Measurements from ENCODE around the gene SRP14. TPM values are rescaled to one million over a fixed set of nuclear protein-coding genes. Genes with fewer than 3 reads are reported as not detected.

Gene SRP14
- total and polyA plus RNA-seq, 9 of the 15 experiments (the other 6 are each of a cell fraction or from before 2014, with no cell fraction given), result 161 to 1,097 (median 402) TPM

DNA sequence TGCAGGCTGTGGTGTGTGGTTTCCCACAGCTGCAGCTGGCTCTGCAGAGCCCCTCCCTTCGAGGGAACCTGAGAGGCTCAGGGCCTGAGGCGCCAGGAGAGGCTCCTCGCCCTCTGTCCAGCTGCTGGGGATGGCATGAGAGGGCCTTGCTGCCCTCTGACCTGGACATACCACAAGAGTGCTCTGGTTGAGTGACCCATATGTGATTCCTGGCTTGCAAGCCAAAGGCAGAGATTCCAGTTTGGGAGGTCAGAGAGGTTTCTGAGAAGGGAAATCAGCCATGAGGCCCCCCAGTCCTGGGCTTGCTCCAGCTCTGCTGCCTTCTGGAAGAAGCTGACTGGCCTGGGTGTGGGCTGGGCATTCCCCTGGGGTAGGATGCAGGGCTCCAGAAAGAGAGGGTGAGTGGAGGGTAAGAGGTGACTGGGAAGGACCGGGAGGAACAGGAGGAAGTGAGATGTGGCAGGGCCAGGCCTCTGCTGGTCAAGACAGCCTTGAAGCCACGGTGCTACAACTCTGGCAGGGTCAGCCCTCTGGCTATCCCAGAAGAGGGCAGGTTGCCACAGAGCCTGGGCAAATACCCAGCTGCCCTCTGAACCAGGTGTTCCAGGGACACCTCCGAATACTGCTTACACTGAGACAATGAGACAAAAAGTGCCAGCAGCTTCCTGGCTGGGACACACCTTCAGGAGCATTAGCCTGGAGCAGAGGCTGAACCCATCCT lies 16.0 kb upstream of the SRP14 start:
- peak overlapping the region in 1 of 2 experiments; percentile 79; a peak in 2 of 4 replicates for H3K9ac ChIP-seq (ENCODE audit: insufficient read depth in 1 of 2, low read depth in 2 of 2, low read length in 2 of 2)
- no peak overlapping the region for H3K27ac ChIP-seq (ENCODE audit: extremely low read depth, low read depth, low read length)
- 45% methylated on average over 5 of the region's 6 CpGs for WGBS (ENCODE audit: insufficient coverage, low coverage, missing lambda C conversion rate)
- H3K4me3 ChIP-seq, result no peak overlapping the region
- DNase-seq (ENCODE audit: extremely low read depth in 1 of 4, low spot score in 3 of 4) (no peak), ATAC-seq (no peak), FAIRE-seq (no peak)
- no peaks in the 10 kb centered on the region for H3K9me1 ChIP-seq (ENCODE audit: control insufficient read depth, insufficient read depth, low read length)
- peaks cover 0 to 13% of the 10 kb centered on the region in 2 experiments; a peak in 3 of 5 replicates for H3K4me1 ChIP-seq (replicated peaks in 1 of 2; ENCODE audit: control insufficient read depth in 2 of 2, insufficient read depth in 2 of 2, low read length in 2 of 2)
- H3K36me3 ChIP-seq (ENCODE audit: control insufficient read depth, insufficient read depth, low read length), result no peaks in the 10 kb centered on the region
- CTCF ChIA-PET (ENCODE audit: low intra/inter-chr PET ratio), result no interaction called here
- H3K9me3 ChIP-seq (replicated peaks; ENCODE audit: control insufficient read depth, insufficient read depth, low read depth, low read length), result no peaks in the 10 kb centered on the region
- no peaks in the 10 kb centered on the region for H3K79me2 ChIP-seq (ENCODE audit: control insufficient read depth, insufficient read depth, low read length)
- in situ Hi-C loops (cut with MboI), result loop anchor here (5.0 to 10.0 kb wide), 2 partner anchors 97 to 370 kb away; no protein-coding TSS in a partner anchor
- H2AFZ ChIP-seq (ENCODE audit: low read depth, low read length), result no peak overlapping the region
- TF ChIP-seq, protein P1, sequence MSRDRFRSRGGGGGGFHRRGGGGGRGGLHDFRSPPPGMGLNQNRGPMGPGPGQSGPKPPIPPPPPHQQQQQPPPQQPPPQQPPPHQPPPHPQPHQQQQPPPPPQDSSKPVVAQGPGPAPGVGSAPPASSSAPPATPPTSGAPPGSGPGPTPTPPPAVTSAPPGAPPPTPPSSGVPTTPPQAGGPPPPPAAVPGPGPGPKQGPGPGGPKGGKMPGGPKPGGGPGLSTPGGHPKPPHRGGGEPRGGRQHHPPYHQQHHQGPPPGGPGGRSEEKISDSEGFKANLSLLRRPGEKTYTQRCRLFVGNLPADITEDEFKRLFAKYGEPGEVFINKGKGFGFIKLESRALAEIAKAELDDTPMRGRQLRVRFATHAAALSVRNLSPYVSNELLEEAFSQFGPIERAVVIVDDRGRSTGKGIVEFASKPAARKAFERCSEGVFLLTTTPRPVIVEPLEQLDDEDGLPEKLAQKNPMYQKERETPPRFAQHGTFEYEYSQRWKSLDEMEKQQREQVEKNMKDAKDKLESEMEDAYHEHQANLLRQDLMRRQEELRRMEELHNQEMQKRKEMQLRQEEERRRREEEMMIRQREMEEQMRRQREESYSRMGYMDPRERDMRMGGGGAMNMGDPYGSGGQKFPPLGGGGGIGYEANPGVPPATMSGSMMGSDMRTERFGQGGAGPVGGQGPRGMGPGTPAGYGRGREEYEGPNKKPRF (IDR thresholded peaks at IDR 0.05; ENCODE audit: low read depth, low read length), result no peak
- TF ChIP-seq, protein P2, sequence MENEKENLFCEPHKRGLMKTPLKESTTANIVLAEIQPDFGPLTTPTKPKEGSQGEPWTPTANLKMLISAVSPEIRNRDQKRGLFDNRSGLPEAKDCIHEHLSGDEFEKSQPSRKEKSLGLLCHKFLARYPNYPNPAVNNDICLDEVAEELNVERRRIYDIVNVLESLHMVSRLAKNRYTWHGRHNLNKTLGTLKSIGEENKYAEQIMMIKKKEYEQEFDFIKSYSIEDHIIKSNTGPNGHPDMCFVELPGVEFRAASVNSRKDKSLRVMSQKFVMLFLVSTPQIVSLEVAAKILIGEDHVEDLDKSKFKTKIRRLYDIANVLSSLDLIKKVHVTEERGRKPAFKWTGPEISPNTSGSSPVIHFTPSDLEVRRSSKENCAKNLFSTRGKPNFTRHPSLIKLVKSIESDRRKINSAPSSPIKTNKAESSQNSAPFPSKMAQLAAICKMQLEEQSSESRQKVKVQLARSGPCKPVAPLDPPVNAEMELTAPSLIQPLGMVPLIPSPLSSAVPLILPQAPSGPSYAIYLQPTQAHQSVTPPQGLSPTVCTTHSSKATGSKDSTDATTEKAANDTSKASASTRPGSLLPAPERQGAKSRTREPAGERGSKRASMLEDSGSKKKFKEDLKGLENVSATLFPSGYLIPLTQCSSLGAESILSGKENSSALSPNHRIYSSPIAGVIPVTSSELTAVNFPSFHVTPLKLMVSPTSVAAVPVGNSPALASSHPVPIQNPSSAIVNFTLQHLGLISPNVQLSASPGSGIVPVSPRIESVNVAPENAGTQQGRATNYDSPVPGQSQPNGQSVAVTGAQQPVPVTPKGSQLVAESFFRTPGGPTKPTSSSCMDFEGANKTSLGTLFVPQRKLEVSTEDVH (IDR thresholded peaks at IDR 0.05; ENCODE audit: low read depth, partially characterized antibody), result no peak
- TF ChIP-seq NONO (IDR thresholded peaks at IDR 0.05; ENCODE audit: low read depth in 2 of 2, low read length in 1 of 2), result no peak
- TF ChIP-seq, protein P3, sequence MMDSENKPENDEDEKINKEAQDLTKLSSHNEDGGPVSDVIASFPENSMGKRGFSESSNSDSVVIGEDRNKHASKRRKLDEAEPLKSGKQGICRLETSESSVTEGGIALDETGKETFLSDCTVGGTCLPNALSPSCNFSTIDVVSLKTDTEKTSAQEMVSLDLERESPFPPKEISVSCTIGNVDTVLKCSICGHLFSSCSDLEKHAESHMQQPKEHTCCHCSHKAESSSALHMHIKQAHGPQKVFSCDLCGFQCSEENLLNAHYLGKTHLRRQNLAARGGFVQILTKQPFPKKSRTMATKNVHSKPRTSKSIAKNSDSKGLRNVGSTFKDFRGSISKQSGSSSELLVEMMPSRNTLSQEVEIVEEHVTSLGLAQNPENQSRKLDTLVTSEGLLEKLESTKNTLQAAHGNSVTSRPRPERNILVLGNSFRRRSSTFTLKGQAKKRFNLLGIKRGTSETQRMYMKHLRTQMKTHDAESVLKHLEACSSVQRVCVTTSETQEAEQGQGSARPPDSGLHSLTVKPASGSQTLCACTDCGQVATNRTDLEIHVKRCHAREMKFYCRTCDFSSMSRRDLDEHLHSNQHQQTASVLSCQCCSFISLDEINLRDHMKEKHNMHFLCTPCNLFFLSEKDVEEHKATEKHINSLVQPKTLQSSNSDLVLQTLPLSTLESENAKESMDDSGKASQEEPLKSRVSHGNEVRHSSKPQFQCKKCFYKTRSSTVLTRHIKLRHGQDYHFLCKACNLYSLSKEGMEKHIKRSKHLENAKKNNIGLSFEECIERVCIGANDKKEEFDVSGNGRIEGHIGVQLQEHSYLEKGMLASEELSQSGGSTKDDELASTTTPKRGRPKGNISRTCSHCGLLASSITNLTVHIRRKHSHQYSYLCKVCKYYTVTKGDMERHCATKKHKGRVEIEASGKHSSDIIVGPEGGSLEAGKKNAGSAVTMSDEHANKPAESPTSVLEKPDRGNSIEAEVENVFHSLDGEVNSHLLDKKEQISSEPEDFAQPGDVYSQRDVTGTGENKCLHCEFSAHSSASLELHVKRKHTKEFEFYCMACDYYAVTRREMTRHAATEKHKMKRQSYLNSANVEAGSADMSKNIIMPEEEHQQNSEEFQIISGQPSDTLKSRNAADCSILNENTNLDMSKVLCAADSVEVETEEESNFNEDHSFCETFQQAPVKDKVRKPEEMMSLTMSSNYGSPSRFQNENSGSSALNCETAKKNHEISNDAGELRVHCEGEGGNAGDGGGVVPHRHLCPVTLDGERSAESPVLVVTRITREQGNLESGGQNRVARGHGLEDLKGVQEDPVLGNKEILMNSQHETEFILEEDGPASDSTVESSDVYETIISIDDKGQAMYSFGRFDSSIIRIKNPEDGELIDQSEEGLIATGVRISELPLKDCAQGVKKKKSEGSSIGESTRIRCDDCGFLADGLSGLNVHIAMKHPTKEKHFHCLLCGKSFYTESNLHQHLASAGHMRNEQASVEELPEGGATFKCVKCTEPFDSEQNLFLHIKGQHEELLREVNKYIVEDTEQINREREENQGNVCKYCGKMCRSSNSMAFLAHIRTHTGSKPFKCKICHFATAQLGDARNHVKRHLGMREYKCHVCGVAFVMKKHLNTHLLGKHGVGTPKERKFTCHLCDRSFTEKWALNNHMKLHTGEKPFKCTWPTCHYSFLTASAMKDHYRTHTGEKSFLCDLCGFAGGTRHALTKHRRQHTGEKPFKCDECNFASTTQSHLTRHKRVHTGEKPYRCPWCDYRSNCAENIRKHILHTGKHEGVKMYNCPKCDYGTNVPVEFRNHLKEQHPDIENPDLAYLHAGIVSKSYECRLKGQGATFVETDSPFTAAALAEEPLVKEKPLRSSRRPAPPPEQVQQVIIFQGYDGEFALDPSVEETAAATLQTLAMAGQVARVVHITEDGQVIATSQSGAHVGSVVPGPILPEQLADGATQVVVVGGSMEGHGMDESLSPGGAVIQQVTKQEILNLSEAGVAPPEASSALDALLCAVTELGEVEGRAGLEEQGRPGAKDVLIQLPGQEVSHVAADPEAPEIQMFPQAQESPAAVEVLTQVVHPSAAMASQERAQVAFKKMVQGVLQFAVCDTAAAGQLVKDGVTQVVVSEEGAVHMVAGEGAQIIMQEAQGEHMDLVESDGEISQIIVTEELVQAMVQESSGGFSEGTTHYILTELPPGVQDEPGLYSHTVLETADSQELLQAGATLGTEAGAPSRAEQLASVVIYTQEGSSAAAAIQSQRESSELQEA (IDR thresholded peaks at IDR 0.05; ENCODE audit: low read depth), result no peak
- BruUV-seq (replicated peaks), result no TSS peak
- POLR2A ChIA-PET, result interaction anchor here (0.6 to 1.6 kb wide), 4 partner anchors 15 to 1334 kb away, joined by 3 to 6 read pairs (median 3); no protein-coding TSS in a partner anchor
- no peak overlapping the region for H3K4me2 ChIP-seq (ENCODE audit: insufficient read depth, low read length)
- no peaks in the 10 kb centered on the region; the same call in 1 of the 2 replicates for H4K20me1 ChIP-seq (replicated peaks; ENCODE audit: control insufficient read depth, insufficient read depth, low read length)
- no peaks in the 10 kb centered on the region for H3K27me3 ChIP-seq (ENCODE audit: control insufficient read depth in 2 of 2, insufficient read depth in 2 of 2, low read length in 2 of 2)
- intact Hi-C loops (cut with micrococcal nuclease), result loop anchor here (5.0 kb wide), 1 partner anchor 107 kb away; the partner anchor contains the start of gene BUB1B

All from K562 (cell line).